Activated CD4-positive, CD25-positive, alpha-beta regulatory T cell treated with anti-CD3 and anti-CD28 coated beads, Interleukin-2, amount 50 U/mL, for 72 hours (primary cell): ENCODE measurements around the gene SF3A2.
A peak's percentile ranks its signal among the peaks of the same experiment; 100 is the strongest.

Source experiments
- DNase-seq: peaks from one replicate; pipeline ENCODE4 v3.0.0; 2021

SF3A2 gene

DNA sequence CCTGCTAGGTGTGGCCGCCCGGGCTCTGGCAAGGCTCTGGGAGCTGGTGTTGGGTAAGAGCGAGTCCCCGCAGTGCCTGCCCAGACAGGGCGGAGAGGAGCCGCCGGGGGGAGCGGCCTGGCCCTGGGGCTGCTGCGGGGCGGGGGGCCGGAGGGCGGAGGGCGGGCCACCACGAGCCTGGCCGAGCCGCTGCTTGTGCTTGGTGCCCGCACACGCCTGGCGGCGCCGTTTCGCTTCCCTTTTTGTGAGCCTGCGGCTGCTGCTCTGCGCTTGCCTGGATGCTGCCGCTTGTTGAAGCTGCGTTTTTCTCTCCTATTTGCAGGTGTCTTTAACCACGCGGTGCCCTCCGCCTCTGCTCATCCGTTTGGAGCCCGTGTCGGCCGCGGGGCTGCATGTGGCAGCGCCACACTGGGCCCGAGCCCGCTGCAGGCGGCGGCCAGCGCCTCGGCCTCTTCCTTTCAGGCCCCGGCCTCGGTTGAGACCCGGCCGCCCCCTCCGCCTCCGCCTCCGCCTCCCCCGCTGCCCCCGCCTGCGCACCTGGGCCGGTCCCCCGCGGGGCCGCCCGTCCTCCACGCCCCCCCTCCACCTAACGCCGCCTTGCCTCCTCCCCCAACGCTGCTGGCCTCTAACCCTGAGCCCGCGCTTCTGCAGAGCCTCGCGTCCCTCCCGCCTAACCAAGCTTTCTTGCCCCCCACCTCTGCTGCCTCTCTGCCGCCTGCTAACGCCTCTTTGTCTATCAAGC is 9.0 kb upstream of the SF3A2 start:
- no peak for DNase-seq

DNA sequence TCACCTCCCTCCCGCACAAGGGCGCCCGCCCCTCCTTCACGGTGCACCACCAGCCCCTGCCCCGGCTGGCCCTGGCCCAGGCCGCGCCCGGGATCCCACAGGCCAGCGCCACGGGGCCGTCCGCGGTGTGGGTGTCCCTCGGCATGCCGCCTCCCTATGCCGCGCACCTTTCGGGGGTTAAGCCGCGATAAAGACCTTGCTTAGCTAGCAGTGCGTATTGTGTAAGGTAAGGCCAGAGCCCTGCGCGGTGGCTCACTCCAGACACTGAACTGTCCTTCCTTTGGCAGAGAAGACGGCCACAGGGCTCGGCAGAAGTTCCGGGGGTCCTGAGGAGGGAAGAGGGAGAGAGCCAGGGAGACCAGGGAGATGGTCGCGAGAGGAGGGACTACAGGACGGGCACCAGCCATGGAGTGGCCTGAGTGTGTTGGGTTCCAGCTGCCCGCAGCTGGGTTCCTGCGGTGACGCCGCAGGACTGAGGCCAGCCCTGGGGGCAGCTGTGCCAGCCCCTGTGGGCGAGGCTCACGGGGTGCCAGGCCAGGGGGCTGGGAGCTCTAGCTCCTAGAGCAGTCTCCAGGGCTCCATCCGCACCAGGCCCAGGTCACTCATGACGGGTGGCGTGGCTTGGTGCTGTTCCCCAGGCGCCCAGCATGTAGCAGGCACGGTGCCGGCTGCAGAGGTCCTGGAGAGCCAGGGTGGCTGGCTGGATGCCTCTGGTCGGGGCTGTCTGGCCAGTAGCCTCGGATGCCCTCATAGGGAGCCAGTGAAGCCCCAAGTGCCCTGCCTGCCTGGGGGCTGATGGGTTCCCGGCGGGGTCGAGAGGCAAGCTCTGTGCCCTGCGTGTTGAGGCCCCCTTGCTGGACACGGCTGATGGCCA is 8.2 kb upstream of the SF3A2 start:
- DNase-seq: no peak

DNA sequence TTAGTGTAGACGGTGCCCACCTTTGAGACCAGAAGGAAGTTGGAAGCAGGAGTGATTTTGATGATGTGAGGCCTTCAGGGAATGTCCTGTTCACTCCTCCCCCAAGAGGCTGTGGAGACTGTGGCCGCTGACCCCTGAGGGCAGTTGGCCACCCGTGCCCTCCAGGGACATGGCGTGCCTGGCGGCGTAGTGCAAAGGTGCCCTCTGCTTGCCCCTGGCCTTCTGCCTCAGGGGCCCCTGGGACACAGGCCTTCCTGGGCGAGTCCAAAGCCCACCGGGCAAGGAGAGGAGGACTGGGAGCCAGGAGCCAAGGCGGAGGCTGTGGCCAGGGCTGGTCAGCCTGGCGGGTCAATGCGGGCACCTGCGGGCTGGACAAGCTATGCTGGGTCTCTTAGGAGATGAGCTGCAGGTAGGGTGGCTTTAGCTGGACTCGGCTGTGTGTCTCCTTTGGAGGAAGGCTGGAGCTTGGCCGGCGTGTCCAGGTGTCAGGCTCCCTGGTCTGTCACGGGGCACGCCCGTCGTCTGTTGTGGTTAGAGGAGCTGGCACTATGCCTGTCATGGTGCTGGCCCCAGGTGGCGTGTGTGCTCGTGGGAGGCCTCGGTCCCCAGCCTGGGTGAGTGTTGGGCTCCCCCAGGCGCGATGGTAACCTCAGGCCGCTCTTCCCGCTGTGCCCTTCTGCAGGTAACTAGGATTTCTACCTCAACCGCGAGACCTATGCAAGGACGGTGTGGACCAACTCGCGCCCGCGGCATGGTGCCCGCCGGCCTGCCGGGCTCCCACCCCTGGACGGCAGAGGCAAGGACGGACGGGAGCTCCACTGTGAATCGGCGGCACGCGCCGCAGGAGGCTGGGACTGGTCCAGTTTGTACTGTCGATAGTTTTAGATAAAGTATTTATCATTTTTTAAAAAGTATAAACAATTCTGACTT is 7.3 kb upstream of the SF3A2 start:
- DNase-seq: no peak

DNA sequence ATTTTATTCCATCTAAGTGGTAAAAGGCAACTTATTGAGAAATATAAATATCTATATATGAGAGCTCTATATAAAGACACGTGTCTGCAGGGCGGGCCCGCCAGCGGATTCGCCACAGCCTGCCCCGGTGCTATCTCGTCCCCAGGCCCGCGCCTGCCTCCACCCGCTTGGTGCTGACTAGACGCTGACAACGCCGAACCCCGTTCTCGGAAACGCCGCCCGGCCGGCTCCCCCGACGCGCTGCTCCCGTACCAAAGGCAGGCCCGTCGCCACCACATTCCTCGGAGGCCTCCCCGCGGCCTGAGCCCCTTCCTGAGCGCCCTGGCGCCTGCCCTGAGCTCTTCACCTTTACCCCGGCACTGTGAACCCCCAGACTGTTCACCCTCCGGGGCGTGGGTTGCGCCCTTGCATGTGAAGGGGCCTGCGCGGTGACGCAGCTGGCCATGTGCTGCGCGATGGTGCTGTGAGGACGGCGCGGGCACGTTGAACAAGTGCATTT is 6.5 kb upstream of the SF3A2 start:
- DNase-seq: no peak

DNA sequence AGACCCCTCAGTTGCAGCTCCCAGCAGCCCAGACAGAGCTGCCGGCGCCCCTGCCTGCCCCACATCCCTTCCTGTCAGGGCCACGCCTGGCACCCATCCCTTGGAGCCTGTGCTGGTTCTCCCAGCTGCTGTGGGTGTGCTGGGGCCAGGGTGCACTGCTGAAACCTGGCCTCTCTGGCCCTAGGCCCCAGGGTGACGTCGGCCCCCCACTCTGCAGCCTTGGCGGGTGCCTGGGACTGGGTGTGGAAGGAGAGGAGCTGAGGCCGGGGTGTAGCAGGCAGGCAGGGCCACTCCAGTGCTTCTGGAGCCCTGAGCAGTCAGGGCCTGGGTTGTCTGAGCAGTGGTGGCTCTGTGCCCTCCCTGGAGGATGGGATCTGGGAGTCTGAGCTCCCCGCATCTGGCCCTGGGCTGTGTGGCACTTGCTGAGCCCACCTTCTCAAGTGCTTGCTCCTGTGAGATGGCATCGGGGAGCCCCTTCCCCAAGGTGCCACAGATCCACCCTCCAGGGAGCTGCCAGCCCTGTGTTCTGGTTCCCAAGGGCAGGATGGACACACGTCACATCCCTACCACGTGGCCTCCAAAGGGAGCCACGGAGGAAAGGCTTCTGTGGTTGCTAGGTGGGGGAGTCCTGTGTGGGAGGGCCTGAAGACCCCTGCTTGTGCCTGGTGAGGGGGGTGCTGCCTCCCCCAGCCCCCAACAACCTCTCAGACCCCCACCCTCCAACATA is 5.7 kb upstream of the SF3A2 start:
- no peak for DNase-seq

DNA sequence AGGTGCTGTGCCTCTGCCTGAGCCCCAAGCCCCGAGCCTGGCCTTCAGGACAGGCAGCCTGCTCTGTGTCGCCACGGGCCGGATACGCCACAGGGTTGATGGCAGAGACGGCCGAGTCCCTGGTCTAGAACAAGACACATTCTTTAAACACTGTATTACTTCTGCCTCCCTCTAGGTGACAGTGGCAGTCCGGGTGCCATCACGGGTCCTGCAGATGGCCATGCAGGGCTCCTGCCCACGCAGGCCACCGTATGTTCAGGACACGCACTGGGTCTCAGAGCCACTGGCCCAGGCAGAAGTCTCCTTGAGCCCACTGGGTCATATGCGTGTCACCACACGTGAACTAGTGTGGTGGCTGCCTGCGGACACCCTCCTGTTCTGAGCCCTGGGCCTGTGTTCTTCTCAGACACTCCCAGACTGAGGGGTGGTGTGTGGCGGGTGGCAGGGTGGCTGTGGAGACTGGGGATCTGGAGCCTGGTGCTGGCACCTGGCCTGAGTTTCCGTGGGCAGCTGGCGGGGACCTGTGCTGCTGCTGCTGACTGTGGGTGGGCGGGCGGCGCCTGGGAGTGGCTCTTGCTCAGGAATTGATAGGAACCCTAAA is 4.9 kb upstream of the SF3A2 start:
- no peak for DNase-seq

DNA sequence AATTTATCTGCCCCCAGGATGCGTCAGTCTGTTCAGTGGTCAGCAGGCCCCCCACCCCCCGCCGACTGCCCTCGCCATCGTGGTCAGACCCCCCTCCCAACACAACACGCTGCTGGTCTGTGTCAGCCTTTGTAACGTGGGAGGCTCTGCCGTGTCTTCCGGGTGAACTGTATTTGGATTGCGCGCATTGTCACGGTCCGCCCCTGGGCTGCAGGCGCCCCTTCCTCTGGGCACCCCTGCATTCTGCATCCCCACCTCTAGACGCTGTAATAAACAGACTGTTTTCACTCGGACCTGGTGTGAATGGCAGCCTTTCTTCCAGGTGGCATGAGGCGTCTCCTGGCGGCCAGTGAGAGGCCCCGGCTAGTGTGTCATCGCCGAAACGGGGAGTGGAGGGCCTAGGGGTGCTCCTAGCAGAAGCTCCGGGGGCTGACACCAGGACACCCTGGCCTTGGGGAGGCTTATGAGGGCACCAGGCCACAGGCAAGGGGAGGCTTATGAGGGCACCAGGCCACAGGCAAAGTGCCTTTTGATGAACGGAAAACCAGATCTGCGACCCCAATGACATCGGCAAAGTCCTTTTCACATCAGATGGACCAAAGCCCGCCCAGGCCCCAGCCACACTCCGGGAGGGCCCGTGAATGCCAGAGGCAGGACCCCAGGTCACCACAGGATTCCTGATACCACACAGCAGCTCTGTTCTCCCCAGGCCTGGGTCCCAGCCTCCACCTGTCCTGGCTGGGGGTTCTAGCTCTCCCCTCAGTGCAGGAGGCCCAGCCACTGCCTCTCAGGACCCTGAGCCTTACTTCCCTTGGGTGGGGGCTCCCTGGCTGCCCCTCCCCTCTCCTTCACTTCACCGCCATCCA is 4.1 kb upstream of the SF3A2 start:
- DNase-seq: no peak

DNA sequence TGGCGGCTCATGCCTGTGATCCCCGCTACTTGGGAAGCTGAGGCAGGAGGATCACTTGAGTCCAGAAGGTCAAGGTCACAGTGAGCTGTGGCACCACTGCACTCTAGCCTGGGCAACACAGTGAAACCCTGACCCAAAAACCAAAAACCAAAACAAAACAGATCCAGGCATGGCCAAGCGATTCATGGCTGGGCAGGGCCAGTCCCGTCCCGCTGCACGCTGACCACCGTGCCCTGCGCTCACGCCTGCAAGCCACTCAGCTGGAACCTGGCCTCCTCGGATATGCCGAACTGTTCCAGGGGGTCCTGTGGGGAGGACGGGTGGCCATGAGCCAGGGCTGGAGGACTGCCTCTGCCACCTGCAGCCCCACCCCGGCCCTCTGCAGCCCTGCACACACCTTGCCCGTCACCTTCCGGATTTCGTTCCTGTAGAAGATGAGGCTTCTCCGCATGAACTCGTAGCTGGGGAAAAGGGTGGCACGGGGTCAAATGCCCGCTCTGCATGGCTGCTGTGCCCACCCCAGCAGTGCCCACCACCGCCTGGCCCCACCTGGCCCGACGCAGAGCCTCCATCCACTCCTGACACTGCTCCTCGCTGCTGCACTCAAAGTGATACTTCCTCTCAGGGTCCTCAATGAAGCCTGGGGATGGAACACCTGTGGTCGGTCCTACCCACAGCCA is 2.9 kb upstream of the SF3A2 start:
- DNase-seq: no peak

DNA sequence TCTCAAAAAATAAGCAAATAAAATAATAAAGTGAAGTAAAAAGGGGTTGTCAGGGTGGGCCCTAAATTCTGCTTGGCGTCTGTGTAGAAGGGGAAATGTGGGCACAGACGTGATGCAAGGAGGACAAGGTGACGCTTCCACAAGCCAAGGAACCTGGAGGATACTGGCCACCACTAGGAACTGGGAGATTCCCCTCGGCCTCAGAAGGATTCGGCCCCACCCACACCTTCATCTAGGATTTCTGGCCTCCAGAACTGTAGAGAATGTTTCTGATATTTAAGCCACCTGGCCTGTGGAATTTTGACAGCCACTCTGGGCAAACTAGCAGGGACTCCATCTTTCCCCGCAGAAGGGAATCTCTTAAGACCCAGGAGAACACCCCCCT is 1.6 kb upstream of the SF3A2 start:
- no peak for DNase-seq

DNA sequence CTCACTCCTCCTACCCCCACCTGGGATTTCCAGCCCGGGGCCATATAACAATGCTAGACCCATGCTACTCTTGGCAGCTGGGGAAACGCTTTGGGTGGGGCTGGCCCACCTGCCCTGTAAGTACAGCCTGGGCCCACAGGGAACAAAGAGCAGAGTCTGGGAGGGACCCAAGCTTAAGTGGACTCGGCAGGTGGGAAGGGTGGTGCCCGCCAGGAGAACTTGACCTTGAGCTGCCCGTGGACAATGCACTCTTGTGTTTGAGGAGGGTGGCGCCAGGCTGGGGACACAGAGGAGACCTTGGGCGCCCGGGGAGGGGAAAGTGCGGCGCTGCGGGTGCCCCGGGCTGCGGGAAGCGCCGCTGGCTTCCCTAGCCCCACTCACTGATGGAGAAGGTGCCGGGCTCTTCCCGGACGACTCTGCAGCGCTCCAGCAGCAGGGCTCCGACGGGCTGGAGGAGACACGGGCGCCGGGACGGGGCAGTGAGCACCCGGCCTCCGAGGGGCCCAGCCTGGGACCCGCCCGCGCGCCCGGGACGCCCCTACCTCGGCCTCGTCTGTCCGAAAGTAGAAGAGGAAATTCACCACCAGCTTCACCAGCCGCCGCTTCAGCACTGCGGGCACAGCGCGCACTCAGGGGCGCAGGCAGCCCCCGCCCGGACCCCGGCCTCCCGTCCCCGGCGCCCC is 1.1 kb upstream of the SF3A2 start:
- DNase-seq: peak; percentile 43

DNA sequence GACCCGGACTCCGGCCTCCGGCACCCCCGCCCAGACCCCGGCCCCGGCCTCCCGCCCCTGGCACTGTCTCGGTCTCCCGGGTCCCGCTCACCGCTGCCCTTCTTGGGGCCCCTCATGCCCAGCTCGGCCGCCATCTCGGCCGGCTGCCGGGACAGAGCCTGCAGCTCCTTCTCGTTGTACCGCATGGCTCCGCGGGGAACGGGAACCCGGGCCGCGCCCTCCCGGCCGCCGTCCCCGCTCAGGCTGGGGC is 635 bp upstream of the SF3A2 start:
- DNase-seq: no peak

DNA sequence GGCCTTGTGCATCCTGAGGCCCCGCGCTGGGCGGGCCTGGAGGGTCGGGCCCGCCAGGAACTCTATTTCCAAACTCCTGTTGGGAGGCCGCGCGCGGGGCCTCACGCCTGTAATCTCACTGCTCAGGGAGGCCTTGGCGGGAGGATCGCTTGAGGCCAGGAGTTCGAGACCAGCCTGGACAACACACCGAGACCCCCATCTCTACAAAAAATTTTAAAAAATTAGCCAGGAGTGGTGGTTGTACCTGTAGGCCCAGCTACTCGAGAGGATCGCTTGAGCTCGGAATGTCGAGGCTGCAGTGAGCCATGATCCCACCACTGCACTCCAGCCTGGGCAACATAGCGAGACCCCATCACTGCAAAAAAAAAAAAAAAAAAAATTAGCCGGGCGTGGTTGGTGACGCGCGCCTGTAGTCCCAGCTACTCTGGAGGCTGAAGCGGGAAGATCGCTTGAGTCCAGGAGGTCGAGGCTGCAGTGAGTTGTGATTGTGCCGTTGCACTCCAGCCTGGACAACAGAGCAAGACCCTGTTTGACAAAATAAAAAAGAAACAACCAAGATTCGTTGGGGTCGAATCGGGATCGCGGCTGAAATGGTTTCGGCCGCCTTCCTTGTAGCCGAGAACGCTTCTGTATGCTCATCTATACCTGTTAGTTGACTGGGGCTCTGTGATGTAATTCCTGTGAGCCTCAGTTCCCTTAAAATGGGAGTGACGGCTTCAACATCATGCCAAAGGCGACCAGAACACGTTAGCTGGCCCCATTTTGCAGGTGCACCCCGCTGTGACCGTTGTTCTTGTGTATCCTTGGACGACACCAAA is 636 bp downstream of the SF3A2 start:
- no peak for DNase-seq

DNA sequence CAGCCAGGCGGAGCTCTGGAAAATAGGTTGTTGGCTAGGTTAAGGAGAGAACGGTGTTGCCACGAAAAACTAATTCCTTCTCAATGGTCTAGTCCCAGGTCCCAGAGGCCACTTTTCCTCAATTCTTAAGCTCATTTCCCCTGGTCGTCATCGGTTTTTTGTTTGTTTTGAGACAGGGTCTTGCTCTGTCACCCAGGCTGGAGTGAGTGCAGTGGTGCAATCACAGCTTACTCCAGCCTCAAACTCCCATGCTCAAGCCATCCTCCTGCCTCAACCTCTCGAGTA is 1.2 kb downstream of the SF3A2 start:
- no peak for DNase-seq

DNA sequence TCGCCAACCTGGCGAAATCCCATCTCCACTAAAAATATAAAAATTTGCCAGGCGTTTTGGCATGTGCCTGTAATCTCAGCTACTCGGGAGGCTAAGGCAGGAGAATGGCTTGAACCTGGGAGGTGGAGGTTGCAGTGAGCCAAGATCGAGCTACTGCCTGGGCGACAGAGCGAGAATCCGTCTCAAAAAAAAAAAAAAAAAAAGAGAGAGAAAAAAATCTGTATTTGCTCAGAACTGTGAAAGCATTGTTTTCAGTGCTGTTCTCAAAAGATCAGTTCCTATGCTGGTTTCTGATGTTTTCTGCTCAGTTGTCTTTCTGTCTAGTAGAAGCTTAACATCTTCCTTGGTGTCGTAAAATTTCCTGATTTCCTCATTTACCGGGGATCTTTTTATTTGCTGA is 2.5 kb downstream of the SF3A2 start:
- no peak for DNase-seq

DNA sequence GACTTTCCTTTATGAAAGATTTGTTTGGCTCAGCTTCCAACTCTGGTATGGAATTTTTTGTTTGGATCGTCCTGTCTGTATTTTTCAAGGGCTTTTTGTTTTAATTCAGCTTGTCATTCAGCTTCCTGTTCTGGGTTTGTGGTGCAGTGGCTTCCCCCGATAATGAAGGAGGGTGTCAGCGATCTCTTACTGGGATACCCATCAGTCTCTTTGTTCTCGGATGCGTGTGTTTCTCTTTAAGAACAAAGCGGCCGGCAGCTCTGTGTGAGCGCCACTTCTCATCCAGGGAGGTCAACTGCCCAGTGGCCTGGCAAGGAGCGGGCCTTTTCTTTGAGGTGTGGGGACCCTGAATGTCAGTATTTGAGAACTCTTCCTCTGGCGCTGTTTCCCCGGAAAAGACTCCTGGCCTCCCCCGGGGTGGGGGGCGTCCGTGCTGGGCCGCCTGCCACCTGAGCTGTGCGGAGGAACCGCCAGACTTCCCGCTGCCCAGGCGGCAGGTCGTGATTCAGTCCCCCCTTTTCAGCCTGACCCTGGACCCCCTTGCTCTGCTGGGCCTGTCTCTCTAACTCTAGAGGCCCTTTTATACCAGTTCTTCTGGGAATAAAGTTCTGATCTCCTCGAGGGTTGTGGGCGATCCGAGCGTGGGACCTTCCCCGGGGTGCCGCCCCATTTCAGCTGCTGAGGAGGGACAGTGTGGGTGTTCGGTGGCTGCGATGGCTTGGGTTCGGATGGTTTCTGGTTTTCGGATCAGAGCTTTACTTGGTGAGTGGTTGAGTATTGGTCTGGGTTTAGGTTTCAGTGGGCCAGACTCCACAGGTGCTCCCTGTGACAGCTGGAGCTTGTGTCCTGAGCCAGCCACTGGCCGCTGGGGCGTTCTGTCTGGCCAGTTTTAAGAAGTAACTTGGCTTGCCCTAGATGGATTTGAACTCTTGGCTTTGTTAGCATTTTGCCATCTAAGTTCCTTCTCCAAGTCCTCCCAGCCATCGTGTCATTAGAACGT is 3.4 kb downstream of the SF3A2 start:
- DNase-seq: no peak

DNA sequence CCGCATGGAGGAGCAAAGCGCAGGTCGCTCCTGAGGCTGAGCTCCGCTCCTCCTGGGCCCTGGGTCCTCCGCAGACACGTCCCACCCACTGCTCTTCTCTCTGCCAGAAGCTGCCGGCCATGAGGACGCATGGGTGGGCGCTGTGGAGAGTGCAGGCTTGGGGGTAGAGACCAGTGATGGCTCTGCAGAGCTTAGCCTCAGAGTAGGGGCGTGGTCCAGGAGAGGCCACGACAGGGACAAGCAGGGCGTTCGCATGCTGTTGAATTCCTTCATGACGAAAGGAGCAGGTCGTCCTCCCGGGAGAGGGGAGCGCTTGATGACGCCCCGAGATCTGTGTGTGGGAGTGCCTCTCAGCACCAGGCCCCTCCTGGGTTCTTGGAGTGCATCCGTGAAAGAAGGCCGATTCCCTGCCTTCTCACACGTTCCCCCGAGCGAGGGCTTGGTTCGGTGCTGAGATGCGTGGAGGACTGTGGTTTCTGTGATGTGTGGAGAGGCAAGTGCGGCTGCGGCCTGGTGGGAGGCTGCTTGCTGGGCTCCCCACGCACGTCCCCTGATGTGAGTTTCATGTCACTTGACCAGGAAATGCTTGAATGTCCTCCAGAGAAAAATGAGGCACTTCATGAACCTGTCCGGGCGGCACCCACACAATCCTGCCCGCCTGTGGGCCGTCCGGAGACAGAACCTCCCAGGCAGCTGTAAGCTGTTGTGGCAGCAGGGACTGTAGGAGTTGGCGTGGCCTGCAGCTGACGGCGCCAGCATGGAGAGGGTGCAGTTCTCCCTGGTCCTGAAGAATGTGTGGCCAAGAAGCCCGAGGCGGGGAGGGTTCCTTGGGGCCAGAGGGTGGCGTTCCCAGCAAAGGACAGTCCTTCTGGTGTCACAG is 4.5 kb downstream of the SF3A2 start:
- no peak for DNase-seq

DNA sequence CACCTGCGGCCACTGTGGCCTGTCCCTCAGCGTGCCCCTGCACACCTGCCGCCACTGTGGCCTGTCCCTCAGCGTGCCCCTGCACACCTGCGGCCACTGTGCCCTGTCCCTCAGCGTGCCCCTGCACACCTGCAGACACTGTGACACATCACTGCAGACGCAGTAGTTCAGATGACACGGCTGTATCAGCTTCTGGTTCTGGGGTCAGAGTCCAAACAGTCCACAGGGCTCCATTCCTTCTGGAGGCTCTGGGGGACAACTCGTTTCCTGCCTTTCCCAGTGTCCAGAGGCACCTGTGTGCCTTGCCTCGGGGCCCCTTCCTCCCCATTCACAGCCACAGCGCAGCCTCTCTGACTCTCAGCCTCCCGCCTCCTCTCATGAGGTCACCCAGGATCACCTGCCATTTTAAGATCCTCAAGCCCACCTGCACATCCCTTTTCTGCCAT is 5.5 kb downstream of the SF3A2 start:
- no peak for DNase-seq
